OCI-LY7 (cell line): ENCODE measurements around the gene LRRC53. TPM values are rescaled to one million over a fixed set of nuclear protein-coding genes. Genes with fewer than 3 reads are reported as not detected.

ENCODE experiments used
- BruUV-seq: library from RNA; stranded (reverse); fragments of 400-500 nt; replicated peaks from 2 replicates; lab custom pipeline; 2021; lab: Mats Ljungman, UMichigan
- CTCF ChIA-PET: fragments of 300-600 bp; sonication (Branson Sonifier 250); formaldehyde crosslinking; loops from one replicate; lab custom pipeline; 2022; ENCODE audit warnings: antibody characterized with exemption; ENCODE audit not compliant: unreplicated experiment; lab: Charles Lee
- POLR2A ChIA-PET: fragments of 300-600 bp; sonication (Branson Sonifier 250); formaldehyde crosslinking; loops from one replicate; lab custom pipeline; 2022; ENCODE audit warnings: antibody characterized with exemption; lab: Charles Lee
- DNase-seq: peaks from one replicate; pipeline ENCODE4 v3.0.0-alpha.2; 2015; ENCODE audit warnings: low spot score
- H2AFZ ChIP-seq: fragments of 200-600 bp; sonication (generic), shearing (Covaris generic); 2 replicates; pipeline ENCODE4 v1.6.1; 2014; ENCODE audit warnings: mild to moderate bottlenecking, antibody characterized with exemption, low read length, moderate library complexity
- H3K27ac ChIP-seq: fragments of 200-600 bp; sonication (generic); 2 replicates; pipeline ENCODE4 v1.5.1; 2014; ENCODE audit warnings: mixed run types, low read depth, mild to moderate bottlenecking, moderate library complexity, low read length, inconsistent platforms; ENCODE audit not compliant: poor library complexity, severe bottlenecking
- H3K36me3 ChIP-seq: fragments of 200-600 bp; sonication (generic); 2 replicates; pipeline ENCODE4 v1.6.1; 2014; ENCODE audit warnings: mild to moderate bottlenecking, antibody characterized with exemption, low read length, moderate library complexity, mixed read lengths; ENCODE audit not compliant: insufficient read depth
- H3K4me1 ChIP-seq: fragments of 200-600 bp; sonication (generic); 2 replicates; pipeline ENCODE4 v1.5.1; 2014; ENCODE audit warnings: mild to moderate bottlenecking, low read length; ENCODE audit not compliant: insufficient read depth, poor library complexity, severe bottlenecking
- H3K4me2 ChIP-seq: fragments of 200-600 bp; sonication (generic); 2 replicates; pipeline ENCODE4 v1.6.1; 2014; ENCODE audit warnings: mild to moderate bottlenecking, low read length
- H3K4me3 ChIP-seq: fragments of 200-600 bp; sonication (generic); 2 replicates; pipeline ENCODE4 v1.5.1; 2014; ENCODE audit warnings: mild to moderate bottlenecking, low read depth, low read length; ENCODE audit not compliant: poor library complexity, severe bottlenecking
- H3K79me2 ChIP-seq: fragments of 200-600 bp; sonication (generic); 2 replicates; pipeline ENCODE4 v1.6.1; 2016; ENCODE audit warnings: low read depth, mild to moderate bottlenecking, low read length, moderate library complexity, mixed read lengths; ENCODE audit not compliant: insufficient read depth
- H3K9me2 ChIP-seq: fragments of 200-600 bp; sonication (generic); 2 replicates; pipeline ENCODE4 v1.6.1; 2016; ENCODE audit warnings: mild to moderate bottlenecking, low read length, mixed read lengths; ENCODE audit not compliant: insufficient read depth
- H3K9me3 ChIP-seq: fragments of 200-600 bp; sonication (generic); 2 replicates; pipeline ENCODE4 v1.6.1; 2014; ENCODE audit warnings: mild to moderate bottlenecking, mixed run types, low read length, mixed read lengths
- H4K20me1 ChIP-seq: fragments of 200-600 bp; sonication (generic); 2 replicates; pipeline ENCODE4 v1.6.1; 2014; ENCODE audit warnings: mild to moderate bottlenecking, antibody characterized with exemption, low read length, moderate library complexity, mixed read lengths; ENCODE audit not compliant: insufficient read depth
- EZH2phosphoT487 ChIP-seq: fragments of 200-600 bp; sonication (generic); IDR thresholded peaks from 2 replicates; pipeline ENCODE4 v1.6.1; 2018; ENCODE audit warnings: low read depth, borderline replicate concordance, mild to moderate bottlenecking, mixed run types, antibody characterized with exemption, low read length, moderate library complexity, mixed read lengths
- intact Hi-C: fragments of 100-400 bp; cut with micrococcal nuclease; formaldehyde crosslinking; loops from one replicate; pipeline ENCODE4 v1.10.0; 2022; ENCODE audit not compliant: unreplicated experiment
- total RNA-seq, 2 experiments: library from RNA; depleted of rRNA in 1 of 2; stranded (reverse); fragments of >200 nt in 1 of 2; shearing (Covaris generic) in 1 of 2; gene quantifications; 2 replicates each; pipeline ENCODE4 v1.2.3, GENCODE V29; 2014 to 2022
- TF ChIP-seq, protein P1 (sequence below): fragments of 200-600 bp; sonication (generic); conservative IDR thresholded peaks from 2 replicates; pipeline ENCODE4 v1.5.1; 2014; ENCODE audit warnings: mild to moderate bottlenecking, antibody characterized with exemption, low read length, moderate library complexity, mixed read lengths

Gene LRRC53
- total RNA-seq, 2 experiments from 2014 or later, result not detected

DNA sequence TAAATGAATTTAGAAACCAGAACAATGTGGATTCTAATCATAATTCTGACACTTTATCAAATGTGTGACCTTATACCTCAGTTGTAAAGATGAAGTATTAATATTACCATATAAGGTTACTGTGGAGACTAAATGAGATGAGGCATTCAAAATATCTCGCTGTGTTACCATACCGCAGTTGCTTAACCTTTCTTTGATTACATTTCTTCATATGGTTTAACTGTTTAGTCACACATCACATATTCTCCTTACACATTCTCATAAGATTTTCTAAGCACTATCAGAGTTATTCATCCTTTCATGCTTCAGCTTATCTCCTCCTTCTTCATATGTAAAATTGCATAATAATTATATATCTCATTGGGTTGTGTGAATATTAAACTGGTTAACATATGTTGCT, 88.9 kb downstream of the LRRC53 start:
- TF ChIP-seq, protein P1, sequence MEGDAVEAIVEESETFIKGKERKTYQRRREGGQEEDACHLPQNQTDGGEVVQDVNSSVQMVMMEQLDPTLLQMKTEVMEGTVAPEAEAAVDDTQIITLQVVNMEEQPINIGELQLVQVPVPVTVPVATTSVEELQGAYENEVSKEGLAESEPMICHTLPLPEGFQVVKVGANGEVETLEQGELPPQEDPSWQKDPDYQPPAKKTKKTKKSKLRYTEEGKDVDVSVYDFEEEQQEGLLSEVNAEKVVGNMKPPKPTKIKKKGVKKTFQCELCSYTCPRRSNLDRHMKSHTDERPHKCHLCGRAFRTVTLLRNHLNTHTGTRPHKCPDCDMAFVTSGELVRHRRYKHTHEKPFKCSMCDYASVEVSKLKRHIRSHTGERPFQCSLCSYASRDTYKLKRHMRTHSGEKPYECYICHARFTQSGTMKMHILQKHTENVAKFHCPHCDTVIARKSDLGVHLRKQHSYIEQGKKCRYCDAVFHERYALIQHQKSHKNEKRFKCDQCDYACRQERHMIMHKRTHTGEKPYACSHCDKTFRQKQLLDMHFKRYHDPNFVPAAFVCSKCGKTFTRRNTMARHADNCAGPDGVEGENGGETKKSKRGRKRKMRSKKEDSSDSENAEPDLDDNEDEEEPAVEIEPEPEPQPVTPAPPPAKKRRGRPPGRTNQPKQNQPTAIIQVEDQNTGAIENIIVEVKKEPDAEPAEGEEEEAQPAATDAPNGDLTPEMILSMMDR, result no peak
- no peak for TF ChIP-seq EZH2phosphoT487
- no peaks in the 10 kb centered on the region for H3K36me3 ChIP-seq
- no peaks in the 10 kb centered on the region for H4K20me1 ChIP-seq
- H3K9me3 ChIP-seq, result no peaks in the 10 kb centered on the region
- CTCF ChIA-PET, result no interaction called here
- no peaks in the 10 kb centered on the region for H3K79me2 ChIP-seq
- no peak overlapping the region for H3K27ac ChIP-seq
- no peak overlapping the region for H3K4me2 ChIP-seq
- POLR2A ChIA-PET, result interaction anchor here (1.3 kb wide), 2 partner anchors 11 to 810 kb away, joined by 3 read pairs; no protein-coding TSS in a partner anchor
- no peak overlapping the region for H2AFZ ChIP-seq
- intact Hi-C loops, result no loop called here
- H3K4me1 ChIP-seq, result no peaks in the 10 kb centered on the region
- DNase-seq, result no peak
- no TSS peak for BruUV-seq
- H3K9me2 ChIP-seq, result no peaks in the 10 kb centered on the region
- no peak overlapping the region for H3K4me3 ChIP-seq

DNA sequence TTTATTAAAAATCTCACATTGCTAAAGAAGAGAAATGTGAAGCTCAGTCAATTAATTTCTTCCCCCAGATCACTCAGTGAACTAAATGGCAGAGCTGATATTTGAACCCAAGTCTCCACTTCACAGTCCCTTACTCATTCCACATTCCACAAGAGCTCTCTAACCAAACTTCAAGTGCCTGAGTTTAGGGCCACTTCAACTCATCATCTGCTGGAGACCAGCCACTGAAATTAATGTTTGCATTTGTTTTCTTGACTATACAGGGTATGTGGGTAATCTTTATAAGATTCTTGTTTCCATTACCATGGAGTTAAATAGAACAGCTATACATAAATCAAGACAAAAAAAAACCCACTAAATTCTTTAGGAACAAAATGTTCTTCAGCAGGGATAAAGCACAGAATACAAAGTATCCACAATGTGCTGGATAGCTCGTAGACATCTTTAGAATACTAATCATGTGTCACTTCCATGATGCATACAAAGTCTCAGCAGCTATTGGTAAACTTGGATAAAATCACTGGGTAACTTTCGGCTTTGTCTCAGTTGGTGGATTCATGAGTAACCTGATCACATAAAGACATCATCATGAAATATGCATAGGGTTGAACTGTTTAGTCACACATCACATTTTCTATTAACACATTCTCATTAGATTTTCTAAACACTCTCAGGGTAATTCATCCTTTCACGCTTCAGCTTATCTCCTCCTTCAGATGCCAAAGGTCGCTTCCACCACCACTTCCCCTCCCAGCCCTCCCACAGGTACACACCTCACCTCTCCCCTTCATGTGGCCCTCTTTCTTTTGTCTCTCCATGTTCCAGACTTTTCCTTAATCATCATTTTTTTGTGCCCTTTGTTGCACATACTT, 89.8 kb downstream of the LRRC53 start:
- Histone ChIP-seq H3K9me3 (no peaks in the 10 kb centered on the region), H3K79me2 (no peaks in the 10 kb centered on the region), H3K4me2 (no peak overlapping the region), H3K4me1 (no peaks in the 10 kb centered on the region), H3K27ac (no peak overlapping the region), H3K36me3 (no peaks in the 10 kb centered on the region), H2AFZ (no peak overlapping the region), H4K20me1 (no peaks in the 10 kb centered on the region), H3K9me2 (no peaks in the 10 kb centered on the region), H3K4me3 (no peak overlapping the region)
- DNase-seq, result no peak
- ChIA-PET CTCF (no interaction called here), POLR2A (interaction anchor here (0.8 kb wide), 1 partner anchor 13 kb away, joined by 3 read pairs; no protein-coding TSS in a partner anchor)
- TF ChIP-seq EZH2phosphoT487, result no peak
- TF ChIP-seq, protein P1, result no peak
- intact Hi-C loops, result no loop called here
- no TSS peak for BruUV-seq

DNA sequence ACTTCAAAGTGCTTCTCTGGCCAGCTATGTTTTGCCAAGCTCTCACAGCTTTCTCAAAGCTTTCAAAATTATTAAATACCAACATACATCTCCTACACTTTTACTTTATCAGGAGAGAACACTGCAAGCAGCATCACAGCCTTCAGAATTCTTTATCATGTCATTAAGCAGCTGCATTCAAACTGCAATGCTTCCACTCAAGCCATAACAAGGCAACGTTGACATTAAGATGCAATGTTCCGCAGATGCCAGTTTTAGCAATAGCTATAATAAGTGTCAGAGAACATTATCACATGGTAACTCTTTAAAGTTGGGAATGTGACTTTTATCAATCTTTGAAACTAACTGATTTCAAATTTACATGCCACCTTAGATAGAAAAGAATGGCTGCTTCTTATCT, 91.9 kb downstream of the LRRC53 start:
- no peak for TF ChIP-seq EZH2phosphoT487
- TF ChIP-seq, protein P1, result no peak
- Histone ChIP-seq H3K9me3 (no peaks in the 10 kb centered on the region), H4K20me1 (no peaks in the 10 kb centered on the region), H3K4me3 (no peak overlapping the region), H3K4me2 (no peak overlapping the region), H3K79me2 (no peaks in the 10 kb centered on the region), H2AFZ (no peak overlapping the region), H3K4me1 (no peaks in the 10 kb centered on the region), H3K36me3 (no peaks in the 10 kb centered on the region), H3K27ac (no peak overlapping the region), H3K9me2 (no peaks in the 10 kb centered on the region)
- DNase-seq, result no peak
- CTCF ChIA-PET, result no interaction called here
- no TSS peak for BruUV-seq
- POLR2A ChIA-PET, result no interaction called here
- intact Hi-C loops, result no loop called here
